HG02938 (cell line): ENCODE results near the gene XNDC1N.
"Not testable (repeated sequence)": the region's sequence is repeated elsewhere in the genome, so short reads cannot be mapped to it uniquely, and the experiment has no call there.

Experiments
- ATAC-seq: cut with Tn5 transposase; IDR thresholded peaks from one replicate; pipeline ENCODE4 v1.9.1; 2021; ENCODE audit warnings: mild to moderate bottlenecking, moderate library complexity; ENCODE audit not compliant: unreplicated experiment

Gene XNDC1N

DNA sequence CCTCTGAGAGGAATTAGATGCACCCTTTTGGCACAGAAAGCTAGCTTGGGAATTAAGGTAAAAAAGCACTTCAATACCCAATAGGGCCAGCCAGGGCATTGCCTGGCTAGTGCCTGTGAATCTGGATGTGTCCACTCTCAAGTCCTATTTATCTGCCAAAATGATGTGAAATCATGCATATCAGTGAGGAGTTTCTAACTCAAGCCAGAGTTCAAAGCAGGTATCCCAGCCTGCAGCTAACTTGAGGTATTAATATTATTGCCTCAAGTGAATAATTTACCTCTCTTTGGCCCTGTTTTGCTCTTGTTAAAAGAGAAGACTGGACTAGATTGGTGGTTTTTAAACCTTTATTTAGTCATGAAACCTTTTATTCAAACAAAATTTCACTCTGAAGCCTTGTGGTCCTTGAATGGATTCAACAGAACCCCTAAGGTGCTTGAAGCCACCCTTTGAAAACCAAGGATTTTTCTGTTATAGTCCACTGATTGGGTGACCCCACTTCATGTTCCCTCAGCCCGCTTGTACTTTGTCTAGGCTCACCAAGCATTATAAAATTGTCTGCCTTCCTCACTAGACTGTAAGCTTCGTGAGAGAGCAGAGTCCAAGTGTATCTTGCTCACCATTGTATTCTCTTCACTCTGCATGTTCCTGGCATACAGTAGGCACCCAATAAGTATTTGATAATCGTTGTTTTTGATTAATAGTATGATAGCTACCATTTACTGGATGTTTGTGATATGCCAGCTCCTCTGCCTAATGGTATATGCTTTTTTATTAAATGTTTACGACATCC, 4.9 kb upstream of the XNDC1N start:
- ATAC-seq, result no peak

GRCh38 chr11:71931245-71931602, 2.8 kb upstream of the XNDC1N start:
- ATAC-seq, result no peak

GRCh38 chr11:71930556-71931244, 2.3 kb upstream of the XNDC1N start:
- no peak for ATAC-seq

DNA sequence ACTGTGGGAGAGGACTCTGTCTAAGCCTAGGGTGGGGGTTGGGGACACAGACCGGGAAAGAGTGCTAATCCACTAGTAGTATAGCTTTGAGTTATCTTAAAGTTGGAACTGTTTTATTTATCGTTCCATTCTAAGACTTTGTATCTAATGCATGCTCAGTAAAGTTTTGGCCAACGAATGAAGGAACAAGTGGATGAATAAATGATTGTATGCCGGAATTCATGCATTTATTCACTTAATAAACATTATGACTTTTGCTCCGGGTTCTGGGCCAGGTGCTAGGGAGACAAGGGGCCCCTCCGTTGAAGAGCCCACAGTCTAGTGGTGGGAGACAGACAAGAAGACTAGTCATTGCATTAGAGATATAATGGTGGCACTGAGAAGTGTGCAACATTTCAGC, 1.1 kb upstream of the XNDC1N start:
- ATAC-seq, result no peak

- peak; percentile 77 for ATAC-seq
These were observed 496 bp upstream of the XNDC1N start, which contains the start of gene RNF121 for GRCh38 chr11:71928737-71929443. Gene RNF121 (plus strand): TSS chr11:71929046. CDS start chr11:71929062, 16 bp downstream.

DNA sequence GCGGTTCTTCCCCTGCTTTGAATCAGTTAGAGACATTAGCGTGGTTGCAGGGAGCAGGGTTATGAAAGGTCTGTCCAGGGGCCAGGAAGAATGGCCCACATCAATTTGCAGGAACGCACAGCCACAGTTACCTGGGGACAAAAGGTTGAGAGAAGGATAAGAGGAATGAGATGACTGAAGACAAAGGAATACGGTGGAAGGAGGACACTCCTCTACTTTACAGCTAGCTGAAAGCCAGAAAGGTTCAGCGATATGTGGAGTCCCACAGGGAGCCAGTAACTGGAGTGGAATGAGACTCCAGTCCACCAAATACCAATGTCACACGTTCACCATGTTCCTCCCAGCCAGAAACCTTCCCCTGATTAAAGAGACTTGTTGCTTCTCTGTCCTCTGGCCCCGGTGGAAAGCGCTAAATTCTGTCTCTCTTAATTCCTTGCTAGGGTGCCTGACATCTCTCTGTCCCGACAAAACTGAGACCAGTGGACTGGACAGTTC, 10.7 kb downstream of the XNDC1N start:
- ATAC-seq, result no peak

GRCh38 chr11:71914617-71915189, 13.7 kb downstream of the XNDC1N start:
- ATAC-seq, result no peak

- no peak for ATAC-seq
These were observed 14.5 kb downstream of the XNDC1N start for GRCh38 chr11:71913756-71914526.

DNA sequence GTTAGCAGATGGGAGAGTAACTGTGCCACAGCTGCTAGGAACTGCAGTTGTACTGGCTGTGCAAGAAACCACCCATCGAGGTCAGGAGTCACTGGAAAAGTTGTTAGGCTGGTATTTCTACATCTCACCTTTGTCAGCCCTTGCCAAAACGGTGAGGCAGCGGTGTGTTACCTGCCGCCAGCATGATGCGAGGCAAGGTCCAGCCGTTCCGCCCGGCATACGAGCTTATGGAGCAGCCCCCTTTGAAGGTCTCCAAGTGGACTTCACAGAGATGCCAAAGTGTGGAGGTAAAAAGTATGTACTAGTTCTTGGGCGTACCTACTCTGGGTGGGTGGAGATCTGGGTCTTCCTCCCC, 16.4 kb downstream of the XNDC1N start:
- not testable (repeated sequence) for ATAC-seq

DNA sequence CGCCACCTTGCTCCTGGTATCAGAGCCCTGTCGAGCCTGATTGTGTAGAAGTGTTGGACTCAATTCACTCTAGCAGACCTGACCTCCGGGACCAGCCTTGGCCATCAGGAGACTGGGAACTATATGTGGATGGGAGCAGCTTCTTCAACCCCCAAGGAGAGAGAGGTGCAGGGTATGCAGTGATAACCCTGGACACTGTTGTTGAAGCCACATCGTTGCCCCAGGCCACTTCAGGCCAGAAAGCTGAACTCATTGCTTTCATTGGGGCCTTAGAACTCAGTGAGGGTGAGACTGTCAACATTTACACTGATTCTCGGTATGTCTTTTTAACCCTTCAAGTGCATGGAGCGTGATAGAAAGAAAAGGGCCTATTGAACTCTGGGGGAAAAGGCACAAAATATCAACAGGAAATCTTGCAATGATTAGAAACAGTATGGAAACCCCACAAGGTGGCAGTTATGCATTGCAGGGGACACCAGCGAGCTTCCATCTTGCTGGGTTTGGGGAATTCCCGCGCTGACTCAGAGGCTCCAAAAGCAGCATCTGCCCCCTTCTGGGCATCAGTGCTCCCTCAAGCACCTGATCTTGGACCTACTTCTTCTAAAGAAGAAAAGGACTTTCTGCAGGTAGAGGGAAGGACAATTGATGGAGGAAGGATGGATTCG, 16.9 kb downstream of the XNDC1N start:
- not testable (repeated sequence) for ATAC-seq

DNA sequence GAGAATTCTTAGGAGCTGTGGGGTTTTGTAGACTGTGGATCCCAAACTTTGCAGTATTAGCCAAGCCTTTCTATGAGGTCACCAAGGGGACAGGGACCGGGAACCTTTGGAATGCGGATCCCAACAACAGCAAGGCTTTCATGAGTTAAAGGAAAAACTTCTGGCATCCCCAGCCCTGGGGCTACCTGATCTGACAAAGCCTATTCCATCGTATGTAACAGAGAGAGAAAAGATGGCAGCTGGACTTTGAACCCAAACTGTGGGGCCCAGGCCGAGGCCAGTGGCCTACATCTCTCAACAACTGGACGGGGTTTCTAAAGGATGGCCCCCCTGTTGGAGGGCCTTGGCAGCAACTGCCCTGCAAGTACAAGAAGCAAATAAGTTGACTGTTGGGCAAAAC, 17.6 kb downstream of the XNDC1N start:
- not testable (repeated sequence) for ATAC-seq

GRCh38 chr11:71908218-71908617, 20.2 kb downstream of the XNDC1N start:
- no peak for ATAC-seq

DNA sequence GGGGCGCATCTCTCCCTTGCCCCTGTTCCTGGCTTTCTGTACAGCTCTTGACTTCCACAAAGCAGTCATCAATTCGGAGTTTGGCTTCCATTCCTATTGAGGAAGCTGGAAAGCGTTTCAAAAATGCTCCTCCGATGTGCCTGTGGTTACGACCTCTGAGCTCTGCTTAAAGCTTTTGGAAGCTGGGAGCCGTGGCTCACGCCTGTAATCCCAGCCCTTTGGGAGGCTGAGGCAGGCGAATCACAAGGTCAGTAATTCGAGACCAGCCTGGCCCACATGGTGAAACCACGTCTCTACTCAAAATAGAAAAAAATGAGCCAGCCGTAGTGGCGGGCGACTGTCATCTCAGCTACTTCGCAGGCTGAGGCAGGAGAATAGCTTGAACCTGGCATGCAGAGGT, 27.3 kb downstream of the XNDC1N start:
- not testable (repeated sequence) for ATAC-seq

- ATAC-seq, result no peak
These were observed 32.4 kb downstream of the XNDC1N start for GRCh38 chr11:71895961-71896360.

DNA sequence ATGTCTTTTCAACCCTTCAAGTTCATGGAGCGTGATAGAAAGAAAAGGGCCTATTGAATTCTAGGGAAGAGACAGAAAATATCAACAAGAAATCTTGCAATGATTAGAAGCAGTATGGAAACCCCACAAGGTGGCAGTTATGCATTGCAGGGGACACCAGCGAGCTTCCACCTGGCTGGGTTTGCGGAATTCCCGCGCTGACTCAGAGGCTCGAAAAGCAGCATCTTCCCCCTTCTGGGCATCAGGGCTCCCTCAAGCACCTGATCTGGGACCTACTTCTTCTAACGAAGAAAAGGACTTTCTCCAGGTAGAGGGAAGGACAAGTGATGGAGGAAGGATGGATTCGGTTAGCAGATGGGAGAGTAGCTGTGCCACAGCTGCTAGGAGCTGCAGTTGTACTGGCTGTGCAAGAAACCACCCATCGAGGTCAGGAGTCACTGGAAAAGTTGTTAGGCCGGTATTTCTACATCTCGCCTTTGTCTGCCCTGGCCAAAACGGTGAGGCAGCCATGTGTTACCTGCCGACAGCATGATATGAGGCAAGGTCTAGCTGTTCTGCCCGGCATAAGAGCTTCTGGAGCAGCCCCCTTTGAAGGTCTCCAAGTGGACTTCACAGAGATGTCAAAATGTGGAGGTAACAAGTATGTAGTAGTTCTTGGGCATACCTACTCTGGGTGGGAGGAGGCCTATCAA, 39.1 kb downstream of the XNDC1N start:
- not testable (repeated sequence) for ATAC-seq

GRCh38 chr11:71888335-71889010, 39.9 kb downstream of the XNDC1N start:
- not testable (repeated sequence) for ATAC-seq

- ATAC-seq, result not testable (repeated sequence)
These were observed 42.6 kb downstream of the XNDC1N start for GRCh38 chr11:71885806-71886205.
